ENCODE measurements around the gene LMX1B. TPM values are rescaled to one million over a fixed set of nuclear protein-coding genes. Genes with fewer than 3 reads are reported as not detected.
"Not testable (repeated sequence)": the region's sequence is repeated elsewhere in the genome, so short reads cannot be mapped to it uniquely, and the experiment has no call there.

Gene LMX1B
- total RNA-seq, 4 donors from 2014 or later: 3.2 to 6.9 (median 4.6) TPM

DNA sequence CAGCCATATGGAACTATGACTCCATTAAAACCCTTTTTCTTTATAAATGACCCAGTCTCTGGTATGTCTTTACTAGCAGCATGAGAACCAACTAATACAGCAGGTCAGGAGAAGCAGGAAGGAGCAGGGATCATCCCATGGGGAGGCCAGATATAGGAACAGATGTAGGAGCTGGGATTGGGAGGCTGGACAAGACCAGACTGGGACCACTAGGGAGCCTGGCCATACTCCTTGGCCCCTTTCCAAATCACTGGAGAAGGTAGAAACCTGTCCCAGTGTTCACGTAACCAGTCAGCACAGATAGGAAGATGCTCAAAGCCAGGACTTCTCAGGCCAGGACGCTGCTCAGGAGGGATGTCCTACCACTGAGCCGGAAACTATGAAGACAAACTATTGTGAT lies 95.5 kb downstream of the LMX1B start:
- TF ChIP-seq CTCF (IDR thresholded peaks at IDR 0.05): no peak
- TF ChIP-seq POLR2A (IDR thresholded peaks at IDR 0.05): no peak
- no peak overlapping the region for H3K4me3 ChIP-seq (ENCODE audit: low read depth, poor library complexity, severe bottlenecking)
- 92 to 95% methylated on average over 3 of the region's 3 CpGs for WGBS, 2 donors
- intact Hi-C loops (cut with DNase I; ENCODE audit: low total_unique reads): no loop called here
- peak; percentile 8 to 15 for DNase-seq (ENCODE audit: low spot score in 2 of 2)

GRCh38 chr9:126715382-126715781 lies 101.7 kb downstream of the LMX1B start:
- DNase-seq (ENCODE audit: low spot score in 2 of 2): no peak
- TF ChIP-seq CTCF (IDR thresholded peaks at IDR 0.05) (no peak), POLR2A (IDR thresholded peaks at IDR 0.05) (no peak)
- intact Hi-C loops (cut with DNase I; ENCODE audit: low total_unique reads): no loop called here
- H3K4me3 ChIP-seq (ENCODE audit: low read depth, poor library complexity, severe bottlenecking): no peak overlapping the region

DNA sequence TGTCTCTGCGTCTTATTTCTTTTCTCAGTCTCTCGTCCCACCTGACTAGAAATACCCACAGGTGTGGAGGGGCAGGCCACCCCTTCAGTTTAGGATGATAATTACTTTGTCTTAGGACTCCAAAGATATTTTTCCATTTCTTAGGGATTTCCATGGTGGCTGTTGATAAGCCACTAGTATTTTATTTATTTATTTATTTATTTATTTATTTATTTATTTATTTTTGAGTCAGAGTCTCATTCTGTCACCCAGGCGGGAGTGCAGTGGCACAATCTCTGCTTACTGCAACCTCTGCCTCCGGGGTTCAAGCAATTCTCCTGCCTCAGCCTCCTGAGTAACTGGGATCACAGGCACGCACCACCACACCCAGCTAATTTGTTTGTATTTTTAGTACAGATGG lies 103.7 kb downstream of the LMX1B start:
- DNase-seq (ENCODE audit: low spot score in 2 of 2): peak in 1 of 2 donors; percentile 37
- WGBS, 2 donors: 92 to 95% methylated on average over 5 of the region's 5 CpGs
- H3K4me3 ChIP-seq (ENCODE audit: low read depth, poor library complexity, severe bottlenecking); intact Hi-C loops (cut with DNase I; ENCODE audit: low total_unique reads): not testable (repeated sequence)

GRCh38 chr9:126719618-126720031 lies 105.9 kb downstream of the LMX1B start:
- peak; percentile 80 to 96 for DNase-seq (ENCODE audit: low spot score in 2 of 2)
- 20 to 41% methylated on average over 6 of the region's 6 CpGs for WGBS, 2 donors
- intact Hi-C loops (cut with DNase I; ENCODE audit: low total_unique reads): no loop called here
- no peak overlapping the region for H3K4me3 ChIP-seq (ENCODE audit: low read depth, poor library complexity, severe bottlenecking)
- TF ChIP-seq CTCF (IDR thresholded peaks at IDR 0.05): no peak
- no peak for TF ChIP-seq POLR2A (IDR thresholded peaks at IDR 0.05)

GRCh38 chr9:126720036-126720435 lies 106.3 kb downstream of the LMX1B start:
- intact Hi-C loops (cut with DNase I; ENCODE audit: low total_unique reads): no loop called here
- WGBS, 2 donors: 69 to 75% methylated on average over 5 of the region's 5 CpGs
- TF ChIP-seq CTCF (IDR thresholded peaks at IDR 0.05): no peak
- no peak for TF ChIP-seq POLR2A (IDR thresholded peaks at IDR 0.05)
- no peak overlapping the region for H3K4me3 ChIP-seq (ENCODE audit: low read depth, poor library complexity, severe bottlenecking)
- no peak for DNase-seq (ENCODE audit: low spot score in 2 of 2)

- no peak for TF ChIP-seq CTCF (IDR thresholded peaks at IDR 0.05)
- no peak for TF ChIP-seq POLR2A (IDR thresholded peaks at IDR 0.05)
- DNase-seq (ENCODE audit: low spot score in 2 of 2): peak in 1 of 2 donors; percentile 84
- intact Hi-C loops (cut with DNase I; ENCODE audit: low total_unique reads): no loop called here
- H3K4me3 ChIP-seq (ENCODE audit: low read depth, poor library complexity, severe bottlenecking): no peak overlapping the region
- 67 to 71% methylated on average over 19 of the region's 19 CpGs for WGBS, 2 donors
These were observed 107.2 kb downstream of the LMX1B start for GRCh38 chr9:126720661-126721563.

All from lower leg skin (tissue), 4 donors.